K562 (cell line): ENCODE data around the gene MARK4. TPM values are rescaled to one million over a fixed set of nuclear protein-coding genes. Genes with fewer than 3 reads are reported as not detected.

Experiments
- ATAC-seq: fragments of 200-7000 bp; cut with Tn5 transposase; 3 replicates; pipeline ENCODE4 v1.9.1; 2020; ENCODE audit warnings: moderate library complexity
- BruUV-seq: library from RNA; stranded (reverse); fragments of 400-500 nt; replicated peaks from 2 replicates; lab custom pipeline; 2021; lab: Mats Ljungman, UMichigan
- CTCF ChIA-PET: fragments of 300-600 bp; formaldehyde crosslinking; extraction: SDS; loops from one replicate; lab custom pipeline; 2021; ENCODE audit warnings: low intra/inter-chr PET ratio; lab: Yijun Ruan, JAX
- POLR2A ChIA-PET: fragments of 300-600, 350-650 bp; sonication (Branson Sonifier 250); formaldehyde crosslinking; extraction: SDS; loops from one replicate; lab custom pipeline; 2021; ENCODE audit warnings: antibody characterized with exemption, inconsistent platforms; lab: Yijun Ruan, JAX
- DNase-seq, 4 experiments: peaks; one replicate each; pipeline versions ENCODE4 v3.0.0 to v3.0.0-alpha.2; 2011 to 2018; ENCODE audit warnings: low spot score in 3 of 4, mixed read lengths in 3 of 4; ENCODE audit errors: extremely low read depth in 1 of 4
- FAIRE-seq: peaks from 2 replicates; lab custom pipeline; 2011; peaks lifted over from hg19 to GRCh38; lab: Jason Lieb, UNC
- H2AFZ ChIP-seq: 2 replicates; pipeline ENCODE4 v1.6.0; 2011; ENCODE audit warnings: low read depth, low read length, control low read depth, inconsistent platforms
- H3K27ac ChIP-seq: fragments of 200-600 bp; 3 replicates; pipeline ENCODE4 v1.8.0; 2011; ENCODE audit warnings: low read depth, mild to moderate bottlenecking, control low read depth, inconsistent platforms, low read length, moderate library complexity, mixed read lengths; ENCODE audit errors: extremely low read depth
- H3K27me3 ChIP-seq, 2 experiments: fragments of 300-600 bp in 1 of 2; 2 replicates in 1 of 2; 3 replicates in 1 of 2; pipeline versions ENCODE4 v1.6.0 to v1.8.0; 2011; ENCODE audit warnings: inconsistent platforms in 2 of 2, low read length in 2 of 2, mild to moderate bottlenecking in 1 of 2, mixed read lengths in 1 of 2, moderate library complexity in 1 of 2; ENCODE audit not compliant: control insufficient read depth in 2 of 2, insufficient read depth in 2 of 2
- H3K36me3 ChIP-seq: fragments of 300-600 bp; 3 replicates; pipeline ENCODE4 v1.8.0; 2011; ENCODE audit warnings: mild to moderate bottlenecking, low read length, inconsistent platforms; ENCODE audit not compliant: control insufficient read depth, insufficient read depth
- H3K4me1 ChIP-seq, 2 experiments: fragments of 200-600 bp in 1 of 2; replicated peaks in 1 of 2; 2 replicates in 1 of 2; 3 replicates in 1 of 2; pipeline versions ENCODE4 v1.5.1 to v1.8.0; 2011; ENCODE audit warnings: inconsistent platforms in 2 of 2, low read length in 2 of 2, mild to moderate bottlenecking in 1 of 2, mixed read lengths in 1 of 2, moderate library complexity in 1 of 2; ENCODE audit not compliant: control insufficient read depth in 2 of 2, insufficient read depth in 2 of 2
- H3K4me2 ChIP-seq: 2 replicates; pipeline ENCODE4 v1.6.1; 2011; ENCODE audit warnings: low read length, control low read depth, inconsistent platforms, mixed read lengths; ENCODE audit not compliant: insufficient read depth
- H3K4me3 ChIP-seq: fragments of 200-600 bp; sonication (generic), shearing (Covaris generic); 2 replicates; pipeline ENCODE4 v1.5.1; 2016; ENCODE audit warnings: control low read depth, inconsistent platforms
- H3K79me2 ChIP-seq: fragments of 200-600 bp; 3 replicates; pipeline ENCODE4 v1.8.0; 2011; ENCODE audit warnings: low read length, inconsistent platforms; ENCODE audit not compliant: control insufficient read depth, insufficient read depth
- H3K9ac ChIP-seq, 2 experiments: 2 replicates each; pipeline versions ENCODE4 v1.6.0 to v1.6.1; 2011; ENCODE audit warnings: low read depth in 2 of 2, low read length in 2 of 2, control low read depth in 1 of 2, inconsistent platforms in 1 of 2, mild to moderate bottlenecking in 1 of 2, mixed read lengths in 1 of 2; ENCODE audit not compliant: insufficient read depth in 1 of 2
- H3K9me1 ChIP-seq: one replicate; pipeline ENCODE4 v1.6.0; 2011; ENCODE audit warnings: inconsistent platforms, mild to moderate bottlenecking, low read length, moderate library complexity; ENCODE audit not compliant: control insufficient read depth, insufficient read depth
- H3K9me3 ChIP-seq: replicated peaks from 2 replicates; pipeline ENCODE4 v1.5.1; 2011; ENCODE audit warnings: low read depth, low read length, inconsistent platforms; ENCODE audit not compliant: control insufficient read depth, insufficient read depth
- H4K20me1 ChIP-seq: replicated peaks from 2 replicates; pipeline ENCODE4 v1.6.1; 2011; ENCODE audit warnings: low read length, inconsistent platforms, mixed read lengths; ENCODE audit not compliant: control insufficient read depth, insufficient read depth
- ADNP ChIP-seq: fragments of 200-800 bp; sonication (Bioruptor generic); IDR thresholded peaks from 2 replicates; pipeline ENCODE4 v1.6.1; 2016; ENCODE audit warnings: missing genetic modification characterization, missing compliant biosample characterization
- DPF2 ChIP-seq: fragments of 450-650 bp; IDR thresholded peaks from 2 replicates; pipeline ENCODE4 v1.6.1; 2016
- WGBS: fragments of 100-300 bp; shearing (Covaris generic); methylation state at CpG from one replicate; pipeline ENCODE4 v1.1.6; 2016; ENCODE audit warnings: low coverage, mixed read lengths; ENCODE audit not compliant: insufficient coverage; ENCODE audit errors: missing lambda C conversion rate; 5-methylcytosine and 5-hydroxymethylcytosine counted together
- in situ Hi-C: fragments of 300-500 bp; cut with MboI; formaldehyde crosslinking; loops from 4 replicates; pipeline ENCODE4 v1.15.0; 2018; ENCODE audit warnings: inconsistent platforms, mixed read lengths
- intact Hi-C: fragments of 100-400 bp; cut with micrococcal nuclease; formaldehyde crosslinking; loops from 2 replicates; pipeline ENCODE4 v1.14.2; 2022
- polyA plus RNA-seq, 8 experiments: library from polyadenylated mRNA; depleted of rRNA in 4 of 8; stranded (reverse) in 5 of 8; unstranded in 3 of 8; fragments of >200 nt; fragmentation: Nextera tagmentation in 2 of 8; fragmentation: Illumina TruSeq in 1 of 8; extraction: Ambion mirVana in 2 of 8; extraction: Trizol in 1 of 8; gene quantifications; 2 replicates each; pipeline versions ENCODE4 v1.2.1 to v1.2.3, GENCODE V29; 2011 to 2014; ENCODE audit warnings: inconsistent platforms in 1 of 8, missing spikeins in 1 of 8
- total RNA-seq, 7 experiments: library from RNA; depleted of rRNA in 6 of 7; stranded (reverse); fragments of >200 nt in 6 of 7; fragmentation: Illumina TruSeq in 2 of 7; extraction: Trizol in 2 of 7; gene quantifications; 2 replicates each; pipeline versions ENCODE4 v1.2.1 to v1.2.3, GENCODE V29; 2011 to 2021; ENCODE audit warnings: low replicate concordance in 1 of 7
- TF ChIP-seq, protein P1 (sequence below): fragments of 450-650 bp; IDR thresholded peaks from 2 replicates; pipeline ENCODE4 v1.6.1; 2017; ENCODE audit warnings: antibody characterized with exemption
- TF ChIP-seq, protein P2 (sequence below), 2 experiments: fragments of 450-650 bp; IDR thresholded peaks; 2 replicates each; pipeline ENCODE4 v1.6.1; 2016; ENCODE audit warnings: mild to moderate bottlenecking in 2 of 2, borderline replicate concordance in 1 of 2, low read depth in 1 of 2, moderate library complexity in 1 of 2

MARK4 gene
- total and polyA plus RNA-seq, 9 of the 15 experiments (the other 6 are each of a cell fraction or from before 2014, with no cell fraction given) = 0.52 to 29.4 (median 8.6) TPM

DNA sequence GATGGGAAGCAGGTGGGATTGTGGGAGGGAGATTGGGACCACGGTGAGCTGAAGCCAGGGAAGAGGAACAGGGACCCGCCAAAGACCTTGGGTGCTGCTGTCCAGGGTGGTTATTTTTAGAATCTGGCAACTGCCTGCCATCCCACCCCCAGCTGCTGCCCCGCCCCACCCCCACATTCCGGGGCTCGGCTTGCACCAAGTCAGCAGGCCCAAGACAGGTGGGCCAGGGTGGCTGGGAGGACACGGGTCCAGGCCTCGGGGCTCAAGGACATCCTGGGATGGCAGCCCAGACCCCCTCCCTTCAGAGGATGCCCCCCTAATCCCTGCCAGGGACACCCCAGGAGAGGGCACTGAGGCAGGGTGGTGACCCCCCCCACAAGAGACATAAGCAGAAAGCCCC is 70.8 kb downstream of the MARK4 start:
- no peaks in the 10 kb centered on the region for H4K20me1 ChIP-seq
- no TSS peak for BruUV-seq
- in situ Hi-C loops (no loop called here), intact Hi-C loops (no loop called here)
- TF ChIP-seq, protein P1, sequence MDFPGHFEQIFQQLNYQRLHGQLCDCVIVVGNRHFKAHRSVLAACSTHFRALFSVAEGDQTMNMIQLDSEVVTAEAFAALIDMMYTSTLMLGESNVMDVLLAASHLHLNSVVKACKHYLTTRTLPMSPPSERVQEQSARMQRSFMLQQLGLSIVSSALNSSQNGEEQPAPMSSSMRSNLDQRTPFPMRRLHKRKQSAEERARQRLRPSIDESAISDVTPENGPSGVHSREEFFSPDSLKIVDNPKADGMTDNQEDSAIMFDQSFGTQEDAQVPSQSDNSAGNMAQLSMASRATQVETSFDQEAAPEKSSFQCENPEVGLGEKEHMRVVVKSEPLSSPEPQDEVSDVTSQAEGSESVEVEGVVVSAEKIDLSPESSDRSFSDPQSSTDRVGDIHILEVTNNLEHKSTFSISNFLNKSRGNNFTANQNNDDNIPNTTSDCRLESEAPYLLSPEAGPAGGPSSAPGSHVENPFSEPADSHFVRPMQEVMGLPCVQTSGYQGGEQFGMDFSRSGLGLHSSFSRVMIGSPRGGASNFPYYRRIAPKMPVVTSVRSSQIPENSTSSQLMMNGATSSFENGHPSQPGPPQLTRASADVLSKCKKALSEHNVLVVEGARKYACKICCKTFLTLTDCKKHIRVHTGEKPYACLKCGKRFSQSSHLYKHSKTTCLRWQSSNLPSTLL = no peak
- peak; percentile 1; the same call in 1 of the 2 replicates for TF ChIP-seq ADNP (tag)
- no peak overlapping the region for H3K4me3 ChIP-seq
- no peak for DNase-seq
- no peak for ATAC-seq
- WGBS = 40% methylated on average over 6 of the region's 7 CpGs
- H3K27ac ChIP-seq = no peak overlapping the region
- H3K9me1 ChIP-seq = no peaks in the 10 kb centered on the region
- POLR2A ChIA-PET = no interaction called here
- no peaks in the 10 kb centered on the region for H3K27me3 ChIP-seq
- H3K36me3 ChIP-seq = no peaks in the 10 kb centered on the region
- no peak overlapping the region for H3K4me2 ChIP-seq
- no peak overlapping the region for H3K9ac ChIP-seq
- no peak overlapping the region for H2AFZ ChIP-seq
- H3K9me3 ChIP-seq = no peaks in the 10 kb centered on the region
- no peaks in the 10 kb centered on the region for H3K79me2 ChIP-seq
- no peak for FAIRE-seq
- CTCF ChIA-PET = no interaction called here
- H3K4me1 ChIP-seq = peaks cover 2 to 36% of the 10 kb centered on the region in 2 experiments; a peak in 3 of 5 replicates

DNA sequence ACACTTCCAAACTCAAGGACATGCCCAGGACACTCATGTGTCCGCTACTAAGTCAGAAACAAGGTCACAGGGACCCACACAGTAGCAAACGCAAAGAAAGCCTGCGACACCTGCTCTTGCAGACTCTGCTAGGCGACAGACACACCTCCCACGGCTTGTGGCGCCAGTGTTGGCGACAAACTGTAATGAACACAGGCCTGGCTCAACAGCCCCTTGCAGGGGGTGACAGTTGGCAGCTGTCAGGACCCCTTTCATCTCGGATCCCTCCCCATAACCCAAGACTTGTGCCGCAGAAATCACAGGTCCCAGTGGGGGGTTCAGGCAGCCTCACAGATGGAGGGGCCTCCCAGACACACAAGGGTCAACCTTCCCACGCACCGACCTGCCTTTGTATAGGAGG is 71.2 kb downstream of the MARK4 start:
- in situ Hi-C loops (no loop called here), intact Hi-C loops (no loop called here)
- ATAC-seq (no peak), FAIRE-seq (no peak), DNase-seq (no peak)
- BruUV-seq = no TSS peak
- Histone ChIP-seq H3K79me2 (no peaks in the 10 kb centered on the region), H3K9me1 (no peaks in the 10 kb centered on the region), H3K4me1 (peaks cover 2 to 37% of the 10 kb centered on the region in 2 experiments; a peak in 3 of 5 replicates), H4K20me1 (no peaks in the 10 kb centered on the region), H2AFZ (no peak overlapping the region), H3K4me2 (no peak overlapping the region), H3K9me3 (no peaks in the 10 kb centered on the region), H3K9ac (no peak overlapping the region), H3K27ac (no peak overlapping the region), H3K4me3 (no peak overlapping the region), H3K36me3 (no peaks in the 10 kb centered on the region), H3K27me3 (no peaks in the 10 kb centered on the region)
- ChIA-PET CTCF (no interaction called here), POLR2A (interaction anchor here (0.6 kb wide), 1 partner anchor 88 kb away, joined by 3 read pairs; no protein-coding TSS in a partner anchor)
- WGBS = 34% methylated on average over 11 of the region's 11 CpGs
- TF ChIP-seq, protein P2, sequence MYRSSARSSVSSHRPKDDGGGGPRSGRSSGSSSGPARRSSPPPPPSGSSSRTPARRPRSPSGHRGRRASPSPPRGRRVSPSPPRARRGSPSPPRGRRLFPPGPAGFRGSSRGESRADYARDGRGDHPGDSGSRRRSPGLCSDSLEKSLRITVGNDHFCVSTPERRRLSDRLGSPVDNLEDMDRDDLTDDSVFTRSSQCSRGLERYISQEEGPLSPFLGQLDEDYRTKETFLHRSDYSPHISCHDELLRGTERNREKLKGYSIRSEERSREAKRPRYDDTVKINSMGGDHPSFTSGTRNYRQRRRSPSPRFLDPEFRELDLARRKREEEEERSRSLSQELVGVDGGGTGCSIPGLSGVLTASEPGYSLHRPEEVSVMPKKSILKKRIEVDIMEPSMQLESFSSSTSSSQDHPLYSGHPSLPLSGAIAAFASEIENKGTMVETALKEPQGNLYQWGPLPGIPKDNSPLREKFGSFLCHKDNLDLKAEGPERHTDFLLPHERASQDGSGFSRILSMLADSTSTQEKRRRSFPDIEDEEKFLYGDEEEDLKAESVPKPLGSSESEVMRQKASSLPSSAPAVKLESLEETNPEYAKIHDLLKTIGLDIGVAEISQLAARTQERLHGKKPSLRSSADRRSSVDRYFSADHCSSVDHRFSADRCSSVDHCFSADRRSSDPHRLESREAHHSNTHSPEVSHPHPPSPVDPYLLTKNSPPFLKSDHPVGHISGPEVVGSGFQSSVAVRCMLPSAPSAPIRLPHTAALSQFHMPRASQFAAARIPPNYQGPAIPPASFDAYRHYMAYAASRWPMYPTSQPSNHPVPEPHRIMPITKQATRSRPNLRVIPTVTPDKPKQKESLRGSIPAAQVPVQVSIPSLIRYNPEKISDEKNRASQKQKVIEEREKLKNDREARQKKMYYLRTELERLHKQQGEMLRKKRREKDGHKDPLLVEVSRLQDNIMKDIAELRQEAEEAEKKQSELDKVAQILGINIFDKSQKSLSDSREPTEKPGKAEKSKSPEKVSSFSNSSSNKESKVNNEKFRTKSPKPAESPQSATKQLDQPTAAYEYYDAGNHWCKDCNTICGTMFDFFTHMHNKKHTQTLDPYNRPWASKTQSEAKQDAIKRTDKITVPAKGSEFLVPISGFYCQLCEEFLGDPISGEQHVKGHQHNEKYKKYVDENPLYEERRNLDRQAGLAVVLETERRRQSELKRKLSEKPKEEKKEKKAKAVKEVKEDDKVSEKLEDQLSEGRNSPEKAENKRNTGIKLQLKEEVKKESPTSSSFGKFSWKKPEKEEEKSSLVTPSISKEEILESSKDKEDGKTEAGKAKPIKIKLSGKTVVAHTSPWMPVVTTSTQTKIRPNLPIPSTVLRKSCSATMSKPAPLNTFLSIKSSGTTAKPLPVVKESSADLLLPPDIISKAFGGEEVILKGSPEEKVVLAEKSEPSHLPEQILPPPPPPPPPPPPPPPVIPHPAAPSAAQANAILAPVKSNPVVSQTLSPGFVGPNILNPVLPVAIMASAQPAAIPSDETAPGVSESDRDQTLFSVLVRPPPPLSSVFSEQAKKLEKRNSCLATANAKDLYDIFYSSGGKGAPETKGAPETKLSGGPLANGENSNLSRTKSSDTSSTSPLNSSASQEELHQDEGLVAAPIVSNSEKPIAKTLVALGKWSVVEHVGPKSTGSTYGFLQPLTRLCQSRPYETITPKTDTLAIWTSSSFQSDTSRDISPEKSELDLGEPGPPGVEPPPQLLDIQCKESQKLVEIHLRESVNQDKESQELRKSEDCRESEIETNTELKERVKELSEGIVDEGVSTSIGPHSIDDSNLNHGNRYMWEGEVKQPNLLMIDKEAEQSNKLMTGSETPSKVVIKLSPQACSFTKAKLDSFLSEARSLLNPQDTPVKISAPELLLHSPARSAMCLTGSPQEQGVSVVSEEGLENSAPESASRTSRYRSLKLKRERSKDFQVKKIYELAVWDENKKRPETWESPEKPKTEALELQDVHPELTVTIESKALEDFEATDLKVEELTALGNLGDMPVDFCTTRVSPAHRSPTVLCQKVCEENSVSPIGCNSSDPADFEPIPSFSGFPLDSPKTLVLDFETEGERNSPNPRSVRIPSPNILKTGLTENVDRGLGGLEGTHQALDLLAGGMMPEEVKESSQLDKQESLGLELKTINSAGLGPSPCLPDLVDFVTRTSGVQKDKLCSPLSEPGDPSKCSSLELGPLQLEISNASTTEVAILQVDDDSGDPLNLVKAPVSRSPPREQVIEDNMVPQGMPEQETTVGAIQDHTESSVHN (IDR thresholded peaks at IDR 0.05; ENCODE audit: borderline replicate concordance in 1 of 2, low read depth in 1 of 2) = no peak
- no peak for TF ChIP-seq DPF2
